ENCODE data around the gene DCC.

DNA sequence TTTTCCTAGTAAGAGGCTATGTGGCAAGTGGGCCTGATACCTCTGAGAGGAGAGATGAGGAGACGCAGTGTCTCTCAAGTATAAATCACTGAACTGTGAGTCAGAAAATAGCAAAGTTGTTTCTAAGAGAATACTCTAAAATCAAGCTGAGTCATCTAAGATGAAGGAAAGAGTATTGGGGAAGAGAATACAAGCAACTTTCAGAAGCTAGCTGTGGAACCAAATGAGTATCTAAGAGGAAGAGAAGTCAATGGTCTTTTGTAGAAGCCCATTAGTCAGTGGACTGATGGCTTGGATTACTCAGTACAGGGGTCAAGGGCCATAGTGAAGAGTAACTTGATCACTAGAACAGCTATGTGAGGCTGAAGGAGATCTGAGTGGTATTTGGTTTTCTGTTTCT lies 2.7 kb upstream of the DCC start:
- TF ChIP-seq POLR2A (IDR thresholded peaks at IDR 0.05; ENCODE audit: low read length) (no peak), GATA1 (IDR thresholded peaks at IDR 0.05; ENCODE audit: low read depth, low read length) (no peak)
